ENCODE measurements around the gene CLIP2.

- no peak for TF ChIP-seq GATA1 (IDR thresholded peaks at IDR 0.05; ENCODE audit: low read depth, low read length)
- no peak for TF ChIP-seq POLR2A (IDR thresholded peaks at IDR 0.05; ENCODE audit: low read length)
These were observed 91.5 kb downstream of the CLIP2 start for GRCh38 chr7:74380720-74381119.
